ENCODE measurements around the gene TBC1D5. TPM values are rescaled to one million over a fixed set of nuclear protein-coding genes. Genes with fewer than 3 reads are reported as not detected.

Gene TBC1D5
- total RNA-seq, 1 donor from 2014 or later, result 74.6 TPM

- H3K4me3 ChIP-seq, result no peak overlapping the region
- ATAC-seq (no peak), DNase-seq (no peak)
- no peaks in the 10 kb centered on the region for H3K9me3 ChIP-seq
- no peaks in the 10 kb centered on the region for H3K27me3 ChIP-seq
- intact Hi-C loops (cut with DNase I), result no loop called here
- H3K4me1 ChIP-seq, result no peaks in the 10 kb centered on the region
- no peak for TF ChIP-seq CTCF (IDR thresholded peaks at IDR 0.05)
- no peak overlapping the region for H3K27ac ChIP-seq
- no peaks in the 10 kb centered on the region for H3K36me3 ChIP-seq
Observed at GRCh38 chr3:17238023-17238422, 504.4 kb downstream of the TBC1D5 start.

- no peaks in the 10 kb centered on the region for H3K27me3 ChIP-seq
- DNase-seq (no peak), ATAC-seq (no peak)
- H3K27ac ChIP-seq, result no peak overlapping the region
- no peaks in the 10 kb centered on the region for H3K4me1 ChIP-seq
- H3K36me3 ChIP-seq, result no peaks in the 10 kb centered on the region
- intact Hi-C loops (cut with DNase I), result no loop called here
- no peak overlapping the region for H3K4me3 ChIP-seq
- no peaks in the 10 kb centered on the region for H3K9me3 ChIP-seq
- TF ChIP-seq CTCF (IDR thresholded peaks at IDR 0.05), result no peak
Observed at GRCh38 chr3:17235310-17235709, 507.1 kb downstream of the TBC1D5 start.

GRCh38 chr3:17234382-17234781 lies 508.0 kb downstream of the TBC1D5 start:
- no peak for TF ChIP-seq CTCF (IDR thresholded peaks at IDR 0.05)
- intact Hi-C loops (cut with DNase I), result no loop called here
- no peaks in the 10 kb centered on the region for H3K36me3 ChIP-seq
- no peaks in the 10 kb centered on the region for H3K9me3 ChIP-seq
- H3K4me1 ChIP-seq, result no peaks in the 10 kb centered on the region
- ATAC-seq (no peak), DNase-seq (no peak)
- H3K27me3 ChIP-seq, result no peaks in the 10 kb centered on the region
- no peak overlapping the region for H3K4me3 ChIP-seq
- no peak overlapping the region for H3K27ac ChIP-seq

GRCh38 chr3:17233398-17233800 lies 509.0 kb downstream of the TBC1D5 start:
- Histone ChIP-seq H3K27me3 (no peaks in the 10 kb centered on the region), H3K9me3 (no peaks in the 10 kb centered on the region), H3K36me3 (no peaks in the 10 kb centered on the region), H3K27ac (no peak overlapping the region), H3K4me3 (no peak overlapping the region), H3K4me1 (no peaks in the 10 kb centered on the region)
- no peak for DNase-seq
- intact Hi-C loops (cut with DNase I), result no loop called here
- TF ChIP-seq CTCF (IDR thresholded peaks at IDR 0.05), result peak; percentile 70
- peak; percentile 87 for ATAC-seq

GRCh38 chr3:17232442-17232841 lies 510.0 kb downstream of the TBC1D5 start:
- no peak overlapping the region for H3K27ac ChIP-seq
- H3K4me1 ChIP-seq, result no peaks in the 10 kb centered on the region
- no peak for ATAC-seq
- TF ChIP-seq CTCF (IDR thresholded peaks at IDR 0.05), result no peak
- no peak overlapping the region for H3K4me3 ChIP-seq
- no peaks in the 10 kb centered on the region for H3K27me3 ChIP-seq
- H3K36me3 ChIP-seq, result no peaks in the 10 kb centered on the region
- H3K9me3 ChIP-seq, result no peaks in the 10 kb centered on the region
- intact Hi-C loops (cut with DNase I), result no loop called here
- no peak for DNase-seq

- Histone ChIP-seq H3K36me3 (no peaks in the 10 kb centered on the region), H3K27ac (no peak overlapping the region), H3K4me1 (no peaks in the 10 kb centered on the region), H3K9me3 (no peaks in the 10 kb centered on the region), H3K27me3 (no peaks in the 10 kb centered on the region), H3K4me3 (no peak overlapping the region)
- DNase-seq, result no peak
- no peak for TF ChIP-seq CTCF (IDR thresholded peaks at IDR 0.05)
- no peak for ATAC-seq
- intact Hi-C loops (cut with DNase I), result no loop called here
Observed at GRCh38 chr3:17231537-17232261, 510.7 kb downstream of the TBC1D5 start.
